CD4-positive, alpha-beta T cell treated with Interleukin-2 at 100 ng/mL for 4 hours (primary cell): Measurements from ENCODE around the gene SLC35F3.
"Not testable (repeated sequence)": the region's sequence is repeated elsewhere in the genome, so short reads cannot be mapped to it uniquely, and the experiment has no call there.

Source experiments
- DNase-seq: peaks from one replicate; pipeline ENCODE4 v3.0.0-alpha.2; 2020; ENCODE audit warnings: low spot score

SLC35F3 gene

GRCh38 chr1:234197839-234198238, 293.4 kb downstream of the SLC35F3 start:
- DNase-seq = no peak

GRCh38 chr1:234199476-234200127, 295.1 kb downstream of the SLC35F3 start:
- no peak for DNase-seq

- no peak for DNase-seq
Measured at GRCh38 chr1:234200566-234200965, 296.1 kb downstream of the SLC35F3 start.

- no peak for DNase-seq
Measured at GRCh38 chr1:234201600-234201999, 297.1 kb downstream of the SLC35F3 start.

GRCh38 chr1:234205966-234206365, 301.5 kb downstream of the SLC35F3 start:
- DNase-seq = no peak

GRCh38 chr1:234206651-234207284, 302.3 kb downstream of the SLC35F3 start:
- DNase-seq = no peak

GRCh38 chr1:234208351-234208750, 303.9 kb downstream of the SLC35F3 start:
- no peak for DNase-seq

GRCh38 chr1:234208791-234209190, 304.3 kb downstream of the SLC35F3 start:
- no peak for DNase-seq

GRCh38 chr1:234210429-234210828, 306.0 kb downstream of the SLC35F3 start:
- DNase-seq = not testable (repeated sequence)

- DNase-seq = not testable (repeated sequence)
Measured at GRCh38 chr1:234211855-234212254, 307.4 kb downstream of the SLC35F3 start.

- peak; percentile 6 for DNase-seq
Measured at GRCh38 chr1:234212764-234213657, 308.5 kb downstream of the SLC35F3 start.

GRCh38 chr1:234213658-234214128, 309.2 kb downstream of the SLC35F3 start:
- no peak for DNase-seq

GRCh38 chr1:234214129-234214910, 309.8 kb downstream of the SLC35F3 start:
- DNase-seq = no peak

- DNase-seq = no peak
Measured at GRCh38 chr1:234214911-234215892, 310.7 kb downstream of the SLC35F3 start.

- no peak for DNase-seq
Measured at GRCh38 chr1:234216116-234216703, 311.7 kb downstream of the SLC35F3 start.

- no peak for DNase-seq
Measured at GRCh38 chr1:234217316-234217840, 312.9 kb downstream of the SLC35F3 start.

GRCh38 chr1:234218078-234218477, 313.6 kb downstream of the SLC35F3 start:
- DNase-seq = no peak

GRCh38 chr1:234219711-234220110, 315.2 kb downstream of the SLC35F3 start:
- DNase-seq = no peak

- no peak for DNase-seq
Measured at GRCh38 chr1:234221601-234222000, 317.1 kb downstream of the SLC35F3 start.
